Stimulated activated CD8-positive, alpha-beta memory T cell treated with anti-CD3 and anti-CD28 coated beads, Interleukin-12 subunit alpha, Interleukin-12 subunit beta, amount 100 ng/mL, for 4 hours (primary cell): ENCODE data around the gene TSPAN10.

Experiments used
- DNase-seq: peaks from one replicate; pipeline ENCODE4 v3.0.0-alpha.2; 2020; ENCODE audit warnings: low read depth

The TSPAN10 gene

GRCh38 chr17:81635431-81635830 lies 1.6 kb upstream of the TSPAN10 start:
- no peak for DNase-seq

- DNase-seq = no peak
Observed at GRCh38 chr17:81635973-81636504, 957 bp upstream of the TSPAN10 start.

- no peak for DNase-seq
Observed at GRCh38 chr17:81638683-81639082, 1.7 kb downstream of the TSPAN10 start.

GRCh38 chr17:81640011-81640410 lies 3.0 kb downstream of the TSPAN10 start:
- DNase-seq = no peak

GRCh38 chr17:81641825-81642489 lies 5.0 kb downstream of the TSPAN10 start:
- DNase-seq = no peak

- no peak for DNase-seq
Observed at GRCh38 chr17:81644496-81644895, 7.5 kb downstream of the TSPAN10 start.

GRCh38 chr17:81644976-81645952 lies 8.3 kb downstream of the TSPAN10 start:
- DNase-seq = no peak

- DNase-seq = no peak
Observed at GRCh38 chr17:81646869-81647600, 10.0 kb downstream of the TSPAN10 start.

GRCh38 chr17:81647640-81648012 lies 10.6 kb downstream of the TSPAN10 start:
- no peak for DNase-seq

- no peak for DNase-seq
Observed at GRCh38 chr17:81648013-81648706, 11.2 kb downstream of the TSPAN10 start.

GRCh38 chr17:81648707-81649085 lies 11.7 kb downstream of the TSPAN10 start:
- no peak for DNase-seq

GRCh38 chr17:81650951-81651350 lies 14.0 kb downstream of the TSPAN10 start:
- DNase-seq = no peak

GRCh38 chr17:81651692-81652091 lies 14.7 kb downstream of the TSPAN10 start:
- DNase-seq = no peak

- DNase-seq = no peak
Observed at GRCh38 chr17:81652906-81653771, 16.1 kb downstream of the TSPAN10 start.

- DNase-seq = no peak
Observed at GRCh38 chr17:81655378-81656117, 18.6 kb downstream of the TSPAN10 start.

GRCh38 chr17:81656118-81656743 lies 19.2 kb downstream of the TSPAN10 start, which contains the start of gene PDE6G:
Gene PDE6G, minus strand, starts transcription at chr17:81656542. Its CDS starts 3,237 bp downstream, at chr17:81653305.
- no peak for DNase-seq

GRCh38 chr17:81656835-81657234 lies 19.8 kb downstream of the TSPAN10 start:
- DNase-seq = no peak

GRCh38 chr17:81659038-81659437 lies 22.0 kb downstream of the TSPAN10 start:
- no peak for DNase-seq

GRCh38 chr17:81660441-81660840 lies 23.4 kb downstream of the TSPAN10 start:
- DNase-seq = no peak
